HCT116 (cell line): ENCODE measurements around the gene FAM228A. TPM values are rescaled to one million over a fixed set of nuclear protein-coding genes. Genes with fewer than 3 reads are reported as not detected.

Source experiments
- ATAC-seq: fragments of 200-7000 bp; cut with Tn5 transposase; 2 replicates; pipeline ENCODE4 v1.9.1; 2020; ENCODE audit warnings: mild to moderate bottlenecking, moderate library complexity
- BruUV-seq: library from RNA; stranded (reverse); fragments of 400-500 nt; replicated peaks from 2 replicates; lab custom pipeline; 2021; lab: Mats Ljungman, UMichigan
- CTCF ChIA-PET: fragments of 300-600 bp; sonication (Branson Sonifier 250); formaldehyde crosslinking; loops from one replicate; lab custom pipeline; 2021; ENCODE audit warnings: antibody characterized with exemption; lab: Charles Lee
- POLR2A ChIA-PET: fragments of 300-600, 350-600 bp; sonication (Branson Sonifier 250); formaldehyde crosslinking; loops from one replicate; lab custom pipeline; 2021; ENCODE audit warnings: antibody characterized with exemption; lab: Charles Lee
- RAD21 ChIA-PET, 2 experiments: fragments of 300-600 bp; sonication (Branson Sonifier 250); formaldehyde crosslinking; loops; one replicate each; lab custom pipeline; 2023; ENCODE audit warnings: low total read pairs in 2 of 2; ENCODE audit not compliant: uncharacterized antibody in 2 of 2, unreplicated experiment in 2 of 2, low non-redundant PET in 1 of 2; lab: Charles Lee
- DNase-seq: peaks from one replicate; pipeline ENCODE4 v3.0.0-alpha.2; 2010; ENCODE audit warnings: low read depth, low spot score
- H2AFZ ChIP-seq: fragments of 200-600 bp; shearing (Covaris generic), sonication (generic); 2 replicates; pipeline ENCODE4 v1.6.1; 2017; ENCODE audit warnings: low read depth, mixed run types, mixed read lengths, antibody characterized with exemption, low read length; ENCODE audit not compliant: poor library complexity, severe bottlenecking
- H3K27ac ChIP-seq: 2 replicates; pipeline ENCODE4 v1.5.1; 2012; ENCODE audit warnings: low read depth, low read length
- H3K27me3 ChIP-seq: fragments of 200-600 bp; sonication (generic); 2 replicates; pipeline ENCODE4 v1.6.1; 2016; ENCODE audit warnings: mixed run types, low read length, mixed read lengths; ENCODE audit not compliant: insufficient read depth
- H3K36me3 ChIP-seq, 2 experiments: fragments of 200-500 bp in 1 of 2; fragments of 200-600 bp in 1 of 2; sonication (Bioruptor generic) in 1 of 2; sonication (generic) in 1 of 2; 2 replicates each; pipeline versions ENCODE4 v1.5.1 to v1.6.1; 2014 to 2016; ENCODE audit warnings: low read length in 2 of 2, inconsistent platforms in 1 of 2, mixed read lengths in 1 of 2, mixed run types in 1 of 2; ENCODE audit not compliant: insufficient read depth in 2 of 2, control insufficient read depth in 1 of 2
- H3K4me1 ChIP-seq, 2 experiments: fragments of 200-600 bp in 1 of 2; sonication (generic) in 1 of 2; 2 replicates each; pipeline versions ENCODE4 v1.5.1 to v1.6.1; 2012 to 2017; ENCODE audit warnings: low read length in 2 of 2, inconsistent platforms in 1 of 2, mild to moderate bottlenecking in 1 of 2, mixed read lengths in 1 of 2, mixed run types in 1 of 2, moderate library complexity in 1 of 2; ENCODE audit not compliant: insufficient read depth in 2 of 2, control insufficient read depth in 1 of 2
- H3K4me2 ChIP-seq: fragments of 200-600 bp; sonication (generic); 2 replicates; pipeline ENCODE4 v1.6.1; 2017; ENCODE audit warnings: mixed run types, low read length, mixed read lengths
- H3K4me3 ChIP-seq, 2 experiments: fragments of 200-600 bp in 1 of 2; sonication (generic) in 1 of 2; replicated peaks in 1 of 2; 2 replicates each; pipeline ENCODE4 v1.5.1; 2011 to 2016; ENCODE audit warnings: low read length in 2 of 2, control low read depth in 1 of 2, low read depth in 1 of 2, mild to moderate bottlenecking in 1 of 2, mixed read lengths in 1 of 2, mixed run types in 1 of 2
- H3K79me2 ChIP-seq: fragments of 200-600 bp; sonication (generic); 2 replicates; pipeline ENCODE4 v1.6.1; 2017; ENCODE audit warnings: mild to moderate bottlenecking, mixed run types, low read length, moderate library complexity, mixed read lengths; ENCODE audit not compliant: insufficient read depth
- H3K9ac ChIP-seq: fragments of 200-600 bp; sonication (generic); 2 replicates; pipeline ENCODE4 v1.6.1; 2016; ENCODE audit warnings: low read length, mixed read lengths
- H3K9me2 ChIP-seq: fragments of 200-600 bp; sonication (generic), shearing (Covaris generic); 2 replicates; pipeline ENCODE4 v1.6.1; 2017; ENCODE audit warnings: mixed run types, mild to moderate bottlenecking, moderate library complexity; ENCODE audit not compliant: insufficient read depth
- H3K9me3 ChIP-seq, 2 experiments: fragments of 200-500 bp in 1 of 2; fragments of 200-600 bp in 1 of 2; sonication (Bioruptor generic) in 1 of 2; sonication (generic) in 1 of 2; 2 replicates each; pipeline ENCODE4 v1.6.1; 2014 to 2017; ENCODE audit warnings: low read length in 2 of 2, mixed read lengths in 2 of 2, inconsistent platforms in 1 of 2, low read depth in 1 of 2, mild to moderate bottlenecking in 1 of 2, mixed run types in 1 of 2, moderate library complexity in 1 of 2; ENCODE audit not compliant: control insufficient read depth in 1 of 2, insufficient read depth in 1 of 2
- H4K20me1 ChIP-seq: fragments of 200-600 bp; sonication (generic), shearing (Covaris generic); 2 replicates; pipeline ENCODE4 v1.6.1; 2017; ENCODE audit warnings: mixed run types, mild to moderate bottlenecking, moderate library complexity; ENCODE audit not compliant: insufficient read depth
- CEBPB ChIP-seq: IDR thresholded peaks from 2 replicates; pipeline ENCODE4 v1.6.1; 2012; ENCODE audit warnings: low read depth
- EGR1 ChIP-seq: IDR thresholded peaks from 2 replicates; pipeline ENCODE4 v1.6.1; 2012; ENCODE audit warnings: low read depth
- FOSL1 ChIP-seq: IDR thresholded peaks from 2 replicates; pipeline ENCODE4 v1.6.1; 2012; ENCODE audit warnings: low read depth
- POLR2A ChIP-seq: IDR thresholded peaks from 2 replicates; pipeline ENCODE4 v1.7.0; 2011; ENCODE audit warnings: borderline replicate concordance; ENCODE audit not compliant: insufficient read depth, insufficient read length; ENCODE audit errors: extremely low read depth
- SP1 ChIP-seq: IDR thresholded peaks from 2 replicates; pipeline ENCODE4 v1.6.1; 2012; ENCODE audit warnings: low read depth
- YY1 ChIP-seq: IDR thresholded peaks from 2 replicates; pipeline ENCODE4 v1.6.1; 2011; ENCODE audit warnings: low read length, low read depth, moderate library complexity, mild to moderate bottlenecking; ENCODE audit not compliant: insufficient replicate concordance; ENCODE audit errors: extremely low read depth
- intact Hi-C: fragments of 100-400 bp; cut with micrococcal nuclease; formaldehyde crosslinking; loops from 2 replicates; pipeline ENCODE4 v1.10.0; 2022
- total RNA-seq: library from RNA; stranded (reverse); gene quantifications from one replicate; pipeline ENCODE4 v1.2.1, GENCODE V29; 2021; ENCODE audit not compliant: unreplicated experiment

FAM228A gene
- total RNA-seq, 1 experiment from 2014 or later: not detected

GRCh38 chr2:24182507-24182906 is 7.7 kb downstream of the FAM228A start:
- RAD21 ChIA-PET: no interaction called here
- CTCF ChIA-PET: no interaction called here
- Histone ChIP-seq H3K79me2 (no peaks in the 10 kb centered on the region), H3K9ac (no peak overlapping the region), H3K4me3 (no peak overlapping the region), H3K4me2 (no peak overlapping the region), H3K27me3 (no peaks in the 10 kb centered on the region), H4K20me1 (no peaks in the 10 kb centered on the region), H3K4me1 (no peaks in the 10 kb centered on the region), H3K9me3 (no peaks in the 10 kb centered on the region), H3K27ac (no peak overlapping the region), H3K9me2 (no peaks in the 10 kb centered on the region), H3K36me3 (no peaks in the 10 kb centered on the region), H2AFZ (no peak overlapping the region)
- no peak for DNase-seq
- intact Hi-C loops: no loop called here
- no TSS peak for BruUV-seq
- POLR2A ChIA-PET: interaction anchor here (0.6 kb wide), 1 partner anchor 106 kb away, joined by 4 read pairs; no protein-coding TSS in a partner anchor
- no peak for ATAC-seq
- TF ChIP-seq FOSL1 (no peak), CEBPB (no peak), EGR1 (no peak), SP1 (no peak), YY1 (no peak), POLR2A (no peak)

- Histone ChIP-seq H3K9me2 (no peaks in the 10 kb centered on the region), H3K27ac (no peak overlapping the region), H3K9me3 (no peaks in the 10 kb centered on the region), H3K4me1 (no peaks in the 10 kb centered on the region), H3K4me3 (no peak overlapping the region), H3K36me3 (no peaks in the 10 kb centered on the region), H3K27me3 (no peaks in the 10 kb centered on the region), H3K4me2 (no peak overlapping the region)
- ChIA-PET POLR2A (no interaction called here), CTCF (no interaction called here)
- ATAC-seq: no peak
- no TSS peak for BruUV-seq
- TF ChIP-seq YY1: no peak
- TF ChIP-seq, all 23 proteins: peak for 0
- Histone ChIP-seq H3K9ac (no peak overlapping the region), H2AFZ (no peak overlapping the region), H3K79me2 (no peaks in the 10 kb centered on the region), H4K20me1 (no peaks in the 10 kb centered on the region)
- intact Hi-C loops: no loop called here
- RAD21 ChIA-PET: no interaction called here
- DNase-seq: no peak
Observed at GRCh38 chr2:24183366-24184069, 8.7 kb downstream of the FAM228A start.
